A172 (cell line): ENCODE data around the gene CMIP. TPM values are rescaled to one million over a fixed set of nuclear protein-coding genes. Genes with fewer than 3 reads are reported as not detected.
"Not testable (repeated sequence)": the region's sequence is repeated elsewhere in the genome, so short reads cannot be mapped to it uniquely, and the experiment has no call there.

Source experiments
- DNase-seq: peaks from one replicate; pipeline ENCODE4 v3.0.0-alpha.2; 2015; ENCODE audit warnings: low spot score
- total RNA-seq: library from RNA; depleted of rRNA; stranded (reverse); fragments of >200 nt; shearing (Covaris generic); gene quantifications from 2 replicates; pipeline ENCODE4 v1.2.3, GENCODE V29; 2014

Gene CMIP
- total RNA-seq, 1 experiment from 2014 or later, result 5.9 TPM

DNA sequence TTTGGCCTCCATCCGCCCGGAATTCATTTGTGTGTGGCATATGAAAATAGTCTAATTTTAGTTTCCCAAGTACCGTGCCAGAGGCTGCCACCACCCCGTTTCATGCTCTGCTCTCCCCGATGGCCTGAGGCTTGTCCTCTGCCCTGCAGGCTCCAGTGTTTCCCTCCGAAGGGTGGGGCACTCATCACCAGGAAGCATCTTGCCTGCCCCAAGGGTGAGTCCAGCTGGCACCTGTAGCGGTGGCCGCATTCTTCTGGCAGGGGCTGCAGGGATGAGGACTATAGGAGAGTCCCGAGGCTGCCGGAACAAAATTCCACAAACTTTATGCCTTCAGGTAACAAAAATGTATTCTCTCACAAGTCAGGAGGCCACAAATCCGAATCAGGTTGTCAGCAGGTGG, 23.1 kb upstream of the CMIP start:
- DNase-seq, result no peak

DNA sequence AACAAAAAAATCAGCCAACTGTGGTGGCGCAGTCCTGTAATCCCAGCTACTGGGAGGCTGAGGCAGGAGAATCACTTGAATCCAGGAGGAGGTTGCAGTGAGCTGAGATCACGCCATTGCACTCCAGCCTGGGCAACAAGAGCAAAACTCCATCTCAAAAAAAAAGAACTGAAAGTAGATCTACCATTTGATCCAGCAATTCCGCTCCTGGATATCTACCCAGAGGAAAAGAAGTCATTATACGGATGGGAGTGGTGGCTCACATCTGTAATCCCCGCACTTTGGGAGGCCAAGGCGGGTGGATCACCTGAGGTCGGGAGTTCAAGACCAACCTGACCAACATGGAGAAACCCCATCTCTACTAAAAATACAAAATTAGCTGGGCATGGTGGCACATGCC, 22.5 kb upstream of the CMIP start:
- not testable (repeated sequence) for DNase-seq

GRCh38 chr16:81424771-81425170, 19.8 kb upstream of the CMIP start:
- peak; percentile 86 for DNase-seq

DNA sequence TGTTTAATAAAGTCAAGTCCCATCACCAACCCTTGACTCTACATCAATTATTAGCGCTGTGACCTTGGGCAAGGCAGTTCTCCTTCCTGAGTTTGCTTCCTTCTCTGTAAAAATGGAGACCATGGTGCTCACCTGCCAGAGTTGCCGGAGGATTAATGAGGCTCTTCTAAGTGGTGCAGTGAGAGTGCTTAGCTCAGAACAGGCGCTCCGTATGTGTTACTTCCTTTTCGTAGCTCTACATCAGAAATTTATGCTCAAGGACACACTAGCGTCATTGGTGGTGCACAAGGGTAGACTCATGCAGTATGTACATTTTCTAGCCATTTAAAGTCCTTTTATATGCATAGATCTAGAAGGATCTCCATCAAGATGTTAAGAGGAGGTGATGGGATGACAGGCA, 17.4 kb upstream of the CMIP start:
- no peak for DNase-seq

DNA sequence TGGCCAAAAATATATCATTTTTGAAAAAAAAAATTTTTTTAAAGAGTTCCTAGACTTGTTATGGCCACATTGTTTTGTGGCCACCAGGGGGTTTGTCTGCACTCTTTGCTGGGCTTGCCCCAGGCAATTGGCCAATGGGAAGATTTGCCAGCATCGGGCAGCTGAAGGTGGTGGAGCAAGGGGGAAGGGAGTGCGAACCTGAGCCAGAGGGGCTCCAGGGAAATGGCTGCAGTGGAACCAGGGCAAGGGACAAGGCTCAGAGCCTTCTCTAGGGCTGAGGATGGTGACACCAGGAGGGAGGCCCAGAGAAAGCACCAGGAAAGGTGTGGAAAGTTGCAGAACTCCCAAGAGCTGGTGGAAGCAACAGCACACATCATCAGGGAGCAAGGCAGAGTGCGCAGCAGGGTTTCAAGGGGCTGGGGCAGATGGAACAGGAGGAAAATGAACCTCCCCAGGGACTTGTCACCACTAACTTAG, 15.5 kb upstream of the CMIP start:
- peak; percentile 46 for DNase-seq

DNA sequence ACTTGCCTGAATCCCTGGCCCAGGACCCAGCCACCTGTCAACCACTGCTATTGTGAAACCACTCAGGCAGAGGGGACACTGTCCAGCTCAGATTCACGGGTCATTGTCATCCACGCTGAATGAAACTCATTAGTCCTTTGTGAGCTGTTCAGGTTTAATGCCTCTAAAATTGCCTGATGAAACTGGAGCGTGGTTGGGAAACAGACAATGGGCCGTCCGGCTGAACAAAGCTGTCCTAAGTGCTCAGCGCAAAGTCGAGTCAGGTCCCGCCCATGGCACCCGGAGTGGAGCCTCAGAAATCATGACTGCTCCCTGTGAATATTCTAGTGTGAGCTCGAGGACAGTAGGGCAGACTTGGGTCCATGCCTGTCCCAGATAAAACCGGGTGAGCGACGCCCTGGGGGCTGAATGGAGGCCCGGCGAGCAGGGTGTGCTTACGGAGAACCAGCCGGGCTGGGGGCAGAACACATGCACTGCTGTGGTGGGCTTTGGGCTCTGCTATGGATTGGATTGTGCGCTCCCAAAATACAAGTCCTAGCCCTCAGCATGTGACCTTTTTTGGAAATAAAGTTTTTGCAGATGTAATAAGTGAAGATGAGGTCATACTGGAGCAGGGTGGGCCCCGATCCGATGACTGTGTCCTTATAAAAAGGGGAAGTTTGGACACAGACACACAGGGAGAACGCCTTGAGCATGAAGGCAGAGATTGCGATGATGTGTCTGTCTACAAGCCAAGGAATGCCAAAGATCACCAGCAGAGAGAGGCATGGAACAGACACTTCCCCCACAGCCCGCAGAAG, 12.9 kb upstream of the CMIP start:
- DNase-seq, result peak; percentile 75

DNA sequence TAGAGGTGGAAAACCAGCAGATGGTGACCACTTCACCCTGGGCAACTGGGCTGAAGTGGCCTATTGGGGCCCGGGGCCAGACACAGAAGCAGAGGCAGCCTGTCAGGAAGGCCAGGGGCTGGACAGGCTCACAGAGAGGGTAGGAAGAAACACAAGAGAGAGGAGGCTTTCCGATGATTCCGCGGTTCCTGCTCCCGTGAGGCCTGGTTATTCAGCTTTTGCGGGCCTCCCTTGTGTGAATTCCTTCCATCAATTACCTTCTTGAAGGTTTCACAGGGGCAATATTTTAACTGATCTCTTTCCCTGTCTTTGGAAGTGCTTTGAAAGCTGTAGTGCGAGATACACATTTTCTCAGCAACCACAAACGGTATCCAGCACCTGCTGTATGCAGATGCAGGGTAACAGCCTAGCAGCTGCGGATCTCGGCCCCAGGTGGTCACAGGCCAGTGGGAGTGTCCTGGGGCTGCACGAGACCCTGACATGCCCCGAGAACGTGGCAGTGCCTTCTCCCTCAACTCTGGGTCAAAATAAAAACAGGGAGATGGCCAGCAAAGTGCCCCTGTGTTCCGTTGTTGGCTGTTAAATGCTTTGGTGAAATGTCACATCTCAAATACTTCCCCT, 11.6 kb upstream of the CMIP start:
- no peak for DNase-seq

- no peak for DNase-seq
Measured at GRCh38 chr16:81435103-81435502, 9.5 kb upstream of the CMIP start.

DNA sequence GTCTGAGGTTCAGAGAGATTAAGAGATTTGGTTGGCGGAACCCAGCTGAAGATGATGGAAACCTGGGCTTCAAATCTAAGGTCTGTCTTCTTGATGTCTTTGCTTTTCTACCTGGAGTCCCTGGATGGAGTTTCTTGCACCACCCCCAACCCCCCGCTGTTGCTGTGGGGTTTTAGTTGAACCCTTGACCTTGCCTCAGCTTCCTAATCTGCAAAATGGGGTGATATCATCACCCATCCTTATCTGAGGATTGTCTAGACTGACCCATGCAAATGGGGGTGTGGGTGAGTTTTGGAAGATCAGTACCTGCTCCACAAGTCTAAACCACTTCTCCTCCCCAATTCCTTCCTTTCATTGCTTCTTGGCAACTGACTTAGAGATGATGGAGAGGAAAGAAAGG, 9.0 kb upstream of the CMIP start:
- no peak for DNase-seq

GRCh38 chr16:81436386-81436785, 8.2 kb upstream of the CMIP start:
- no peak for DNase-seq

DNA sequence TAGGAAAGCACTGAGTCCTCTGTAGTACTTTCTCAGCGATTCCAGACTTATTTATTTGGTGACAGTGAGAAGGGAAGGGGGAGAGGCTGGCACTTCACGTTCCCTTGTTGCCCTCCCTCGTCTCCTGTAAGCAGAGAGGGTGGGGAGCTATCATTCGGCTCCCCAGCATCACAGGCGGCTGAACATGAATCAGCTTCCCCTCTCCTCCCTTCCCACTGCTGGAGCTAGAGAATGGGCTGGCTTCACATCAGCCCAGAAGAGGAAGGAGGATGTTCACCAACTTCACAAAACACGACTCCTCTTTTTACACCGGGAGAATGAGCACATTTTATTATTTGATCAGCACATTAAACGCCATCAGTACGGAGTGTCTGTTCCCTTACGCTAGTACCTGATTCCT, 6.7 kb upstream of the CMIP start:
- DNase-seq, result no peak

GRCh38 chr16:81440888-81441761, 3.5 kb upstream of the CMIP start:
- DNase-seq, result no peak

DNA sequence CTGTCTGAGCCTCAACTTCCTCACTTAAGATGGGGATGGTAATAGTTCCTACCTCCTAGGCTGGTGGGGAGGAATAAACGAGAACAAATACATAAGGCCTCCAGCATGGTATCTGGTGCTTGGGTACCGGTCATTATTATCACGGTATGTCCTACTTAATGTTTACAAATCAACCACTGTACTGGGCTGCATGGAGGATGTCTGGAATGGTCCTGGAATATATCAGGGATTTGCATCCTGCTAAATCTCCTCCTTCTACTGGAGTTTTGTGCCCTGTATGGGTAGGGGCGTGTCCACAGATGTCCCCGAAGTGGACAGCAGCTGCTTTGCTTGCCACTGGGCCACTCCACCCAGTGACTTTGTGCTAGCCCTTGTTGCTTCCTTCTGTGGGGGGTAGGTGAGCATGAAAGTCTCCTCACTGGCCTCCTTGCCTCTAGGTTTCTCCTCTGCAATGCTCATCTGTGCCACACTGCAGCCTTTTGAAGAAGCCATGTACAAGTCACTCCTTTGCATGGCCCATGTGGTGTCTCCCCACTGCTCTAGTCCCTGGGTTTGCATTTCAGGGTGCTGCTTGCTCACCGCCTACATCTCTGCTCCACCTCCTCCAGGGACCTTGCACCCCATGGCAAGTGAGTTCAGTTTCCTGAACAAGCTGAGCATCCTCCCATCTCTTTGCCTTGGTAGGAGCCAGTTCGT, 2.2 kb upstream of the CMIP start:
- no peak for DNase-seq

DNA sequence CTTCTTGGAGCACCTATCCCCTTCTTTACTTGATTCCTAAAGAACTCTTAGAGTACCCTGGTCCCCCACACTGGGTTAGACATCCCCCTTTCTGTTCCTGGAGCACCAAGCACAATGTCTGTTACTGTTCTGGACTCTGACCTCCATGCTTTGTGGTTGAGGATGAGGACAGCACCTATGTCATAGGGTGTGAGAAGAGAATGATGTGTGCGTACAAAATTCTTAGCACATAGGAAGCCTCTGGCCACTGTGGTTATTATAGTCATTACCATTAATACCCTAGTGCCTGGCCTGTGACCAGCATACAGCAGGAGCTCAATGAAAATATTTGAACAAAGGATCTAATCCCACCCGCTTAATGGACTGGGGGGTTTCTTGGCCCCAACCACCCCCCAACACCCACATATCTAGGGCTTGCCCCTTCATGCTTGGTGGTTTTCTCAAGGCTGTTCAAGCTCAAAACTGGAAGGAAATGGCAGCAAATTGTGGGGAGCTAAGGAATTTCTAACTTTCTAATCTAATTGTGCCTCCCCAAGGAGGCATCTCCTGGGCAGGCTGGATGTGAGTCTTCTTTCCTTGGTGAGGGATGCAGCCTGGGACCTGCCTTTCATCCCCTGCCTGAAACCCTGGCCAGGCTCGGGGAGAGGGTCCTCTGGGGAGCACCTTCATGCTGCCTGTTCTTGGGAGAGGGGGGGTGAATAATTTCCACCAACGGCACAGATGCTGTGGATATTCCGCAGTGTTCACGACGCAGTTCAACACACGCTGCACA, 1.5 kb upstream of the CMIP start:
- DNase-seq, result no peak

GRCh38 chr16:81443688-81444447, 740 bp upstream of the CMIP start:
- no peak for DNase-seq

GRCh38 chr16:81445143-81445961, 744 bp downstream of the CMIP start:
- no peak for DNase-seq

DNA sequence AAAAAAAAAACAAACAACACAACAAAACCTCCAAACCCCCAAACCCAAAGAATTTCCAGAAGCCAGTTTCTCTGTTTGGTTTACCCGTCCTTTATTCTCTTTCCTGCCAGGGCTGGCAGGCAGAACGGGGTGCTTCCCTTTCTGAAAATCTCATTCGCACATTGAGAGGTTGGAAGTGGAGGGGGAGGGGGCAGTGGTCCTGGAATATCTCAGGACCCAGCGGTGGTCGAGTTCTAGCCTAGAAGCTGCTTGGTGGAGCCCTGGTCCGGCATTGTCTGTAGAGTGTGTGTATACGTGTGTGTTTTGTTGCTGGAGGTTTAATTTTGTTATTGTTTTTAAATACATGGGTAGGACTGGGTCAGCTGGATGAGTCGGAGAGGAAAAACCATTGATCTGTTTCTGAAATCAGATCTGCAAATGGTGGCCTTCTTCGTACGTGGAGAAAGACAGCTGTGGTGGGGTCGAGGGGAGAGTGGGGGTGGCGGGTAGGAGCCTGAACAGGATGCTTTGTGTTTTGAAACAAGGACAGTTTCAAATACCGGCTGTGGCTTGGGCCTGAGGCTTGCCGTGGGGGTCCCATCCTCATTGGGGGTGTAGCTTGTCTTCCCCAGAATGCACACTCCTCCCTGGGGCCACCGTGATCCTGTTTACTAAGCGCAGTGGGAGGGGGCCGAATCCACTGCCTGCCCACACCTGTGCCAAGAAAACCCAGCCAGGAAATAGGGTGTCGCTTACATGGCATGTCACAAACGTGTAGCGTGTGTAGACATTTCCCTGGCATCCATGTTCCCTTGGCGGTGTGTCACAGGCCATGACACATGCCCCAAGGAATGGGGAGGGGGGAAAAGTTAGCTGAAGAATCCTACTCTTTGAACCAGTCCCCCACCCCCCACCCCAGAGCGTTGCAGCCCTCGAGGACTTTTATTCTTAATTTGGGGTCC, 1.6 kb downstream of the CMIP start:
- DNase-seq, result no peak

DNA sequence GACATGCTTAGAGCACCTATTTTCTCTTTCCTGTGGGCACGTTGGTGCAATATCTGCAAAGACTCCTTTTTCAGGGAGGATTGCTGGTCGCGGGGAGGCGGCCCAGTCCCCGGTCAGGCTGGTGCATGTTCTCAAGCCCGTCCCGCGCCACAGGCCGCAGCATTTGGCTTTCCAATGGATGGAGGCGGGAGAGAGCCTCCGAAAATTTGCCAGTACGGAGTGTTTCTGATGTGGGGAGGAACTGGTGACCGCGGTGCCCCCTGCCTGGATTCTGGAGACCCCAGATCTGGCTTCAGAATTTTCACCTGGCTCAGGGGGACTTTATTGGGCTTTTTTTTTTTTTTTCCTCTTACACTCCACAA, 2.3 kb downstream of the CMIP start:
- no peak for DNase-seq
